Activated naive CD4-positive, alpha-beta T cell treated with anti-CD3 and anti-CD28 coated beads, Interleukin-2, amount 50 U/mL, for 24 hours (primary cell): ENCODE results near the gene TMEM222.

Experiments
- H3K27ac Mint-ChIP-seq: one replicate; pipeline ENCODE4 v1.8.0; 2021; ENCODE audit warnings: mild to moderate bottlenecking, mixed read lengths
- H3K27me3 Mint-ChIP-seq: one replicate; pipeline ENCODE4 v1.8.0; 2021; ENCODE audit warnings: mixed read lengths
- H3K36me3 Mint-ChIP-seq: one replicate; pipeline ENCODE4 v1.8.0; 2021; ENCODE audit warnings: mixed read lengths
- H3K4me1 Mint-ChIP-seq: one replicate; pipeline ENCODE4 v1.8.0; 2021; ENCODE audit warnings: mixed read lengths
- H3K4me3 Mint-ChIP-seq: one replicate; pipeline ENCODE4 v1.8.0; 2021; ENCODE audit warnings: mild to moderate bottlenecking, mixed read lengths
- H3K9me3 Mint-ChIP-seq: one replicate; pipeline ENCODE4 v1.8.0; 2021; ENCODE audit warnings: mixed read lengths

The TMEM222 gene

DNA sequence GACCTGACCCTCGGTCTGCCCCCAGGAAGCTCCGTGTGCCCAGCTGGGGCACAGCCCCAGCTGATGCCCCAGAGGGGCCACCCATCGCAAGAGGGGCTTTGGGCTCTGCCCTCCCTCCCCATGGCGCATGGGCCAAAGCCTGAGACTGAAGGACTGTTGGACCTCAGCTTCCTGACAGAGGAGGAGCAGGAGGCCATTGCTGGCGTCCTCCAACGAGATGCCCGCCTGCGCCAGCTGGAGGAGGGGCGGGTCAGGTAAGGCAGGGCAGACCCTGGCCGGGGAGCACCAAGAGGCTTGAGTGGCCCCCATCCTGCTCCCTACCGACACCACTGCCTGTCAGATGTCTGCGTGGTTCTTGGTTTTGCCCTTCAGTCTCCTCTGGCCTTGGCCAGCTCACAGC lies 23.3 kb downstream of the TMEM222 start:
- H3K9me3 Mint-ChIP-seq: no peaks in the 10 kb centered on the region
- H3K27ac Mint-ChIP-seq: no peak overlapping the region
- H3K4me3 Mint-ChIP-seq: no peak overlapping the region
- H3K27me3 Mint-ChIP-seq: no peaks in the 10 kb centered on the region
- H3K4me1 Mint-ChIP-seq: peaks cover 47% of the 10 kb centered on the region
- no peaks in the 10 kb centered on the region for H3K36me3 Mint-ChIP-seq

- H3K9me3 Mint-ChIP-seq: no peaks in the 10 kb centered on the region
- no peaks in the 10 kb centered on the region for H3K36me3 Mint-ChIP-seq
- H3K4me3 Mint-ChIP-seq: no peak overlapping the region
- no peaks in the 10 kb centered on the region for H3K27me3 Mint-ChIP-seq
- H3K4me1 Mint-ChIP-seq: peaks cover 38% of the 10 kb centered on the region
- H3K27ac Mint-ChIP-seq: peak overlapping the region; percentile 30
These were observed 24.4 kb downstream of the TMEM222 start for GRCh38 chr1:27346357-27346756.

DNA sequence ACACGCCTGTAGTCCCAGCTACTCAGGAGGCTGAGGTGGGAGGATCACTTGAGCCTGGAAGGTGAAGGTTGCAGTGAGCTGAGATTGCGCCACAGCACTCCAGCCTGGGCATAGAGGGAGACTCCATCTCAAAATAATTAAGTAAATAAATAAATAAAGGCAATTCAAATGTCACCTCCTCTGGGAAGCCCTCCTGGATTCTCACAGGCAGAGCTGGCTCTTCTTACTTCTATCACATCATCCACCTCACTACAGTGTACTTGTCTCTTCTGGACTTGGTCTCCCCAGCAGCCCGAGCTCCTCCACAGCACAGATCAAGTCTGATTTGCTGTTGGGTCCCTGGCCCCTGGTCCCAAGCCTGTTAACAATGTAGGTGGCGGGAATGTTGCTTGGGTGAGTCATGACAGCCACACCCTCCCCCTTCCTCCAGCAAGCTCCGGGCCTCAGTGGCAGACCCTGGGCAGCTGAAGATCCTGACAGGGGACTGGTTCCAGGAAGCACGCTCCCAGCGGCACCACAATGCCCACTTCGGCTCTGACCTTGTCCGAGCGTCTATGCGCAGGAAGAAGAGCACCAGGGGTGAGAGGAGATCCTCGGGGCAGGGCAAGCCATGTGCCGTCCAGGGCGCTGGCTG lies 25.1 kb downstream of the TMEM222 start:
- H3K9me3 Mint-ChIP-seq: no peaks in the 10 kb centered on the region
- peak overlapping the region; percentile 5 for H3K27ac Mint-ChIP-seq
- H3K4me1 Mint-ChIP-seq: peaks cover 32% of the 10 kb centered on the region
- H3K27me3 Mint-ChIP-seq: no peaks in the 10 kb centered on the region
- no peak overlapping the region for H3K4me3 Mint-ChIP-seq
- no peaks in the 10 kb centered on the region for H3K36me3 Mint-ChIP-seq

DNA sequence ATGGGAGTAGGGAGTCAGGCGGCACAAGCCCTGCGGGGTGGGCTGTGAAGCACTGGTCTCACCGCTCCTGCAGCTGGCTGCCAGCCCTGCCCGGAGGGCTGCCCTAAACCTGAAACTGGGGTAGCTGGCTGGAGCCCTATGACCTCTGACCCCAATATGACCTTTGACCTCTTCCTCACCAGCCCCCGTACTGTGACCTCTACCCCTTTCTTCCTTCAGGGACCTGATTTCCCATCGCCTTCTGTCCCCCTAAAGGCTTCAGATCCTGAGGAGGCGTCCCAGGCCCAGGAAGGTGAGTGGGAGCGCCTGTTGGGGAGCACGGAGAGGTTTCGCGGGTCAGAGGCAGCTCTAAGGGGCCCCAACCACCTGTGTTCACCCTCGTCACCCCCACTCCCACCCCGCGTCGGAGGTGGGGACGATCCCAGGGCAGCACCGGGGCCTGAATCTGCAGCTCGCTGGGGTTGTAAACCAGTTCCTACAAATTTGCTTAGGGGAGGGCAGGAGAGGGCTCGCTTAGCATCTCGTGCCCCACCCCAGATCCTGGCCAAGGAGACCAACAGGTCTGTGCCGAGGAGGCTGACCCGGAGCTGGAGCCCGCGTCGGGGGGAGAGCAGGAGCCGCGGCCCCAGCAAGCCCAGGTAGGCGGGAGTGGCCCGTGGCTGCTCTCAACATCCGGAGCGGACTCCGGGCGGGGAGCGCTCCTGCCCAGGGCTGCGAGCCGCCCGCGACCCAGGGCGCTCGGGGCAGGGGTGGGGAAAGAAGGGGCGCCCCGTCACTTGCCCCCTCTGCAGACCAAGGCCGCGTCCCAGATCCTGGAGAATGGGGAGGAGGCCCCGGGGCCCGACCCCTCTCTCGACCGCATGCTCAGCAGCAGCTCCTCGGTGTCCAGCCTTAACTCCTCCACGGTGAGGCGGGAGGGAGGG lies 27.2 kb downstream of the TMEM222 start:
- H3K4me1 Mint-ChIP-seq: peaks cover 14% of the 10 kb centered on the region
- peak overlapping the region; percentile 15 for H3K4me3 Mint-ChIP-seq
- H3K27ac Mint-ChIP-seq: no peak overlapping the region

DNA sequence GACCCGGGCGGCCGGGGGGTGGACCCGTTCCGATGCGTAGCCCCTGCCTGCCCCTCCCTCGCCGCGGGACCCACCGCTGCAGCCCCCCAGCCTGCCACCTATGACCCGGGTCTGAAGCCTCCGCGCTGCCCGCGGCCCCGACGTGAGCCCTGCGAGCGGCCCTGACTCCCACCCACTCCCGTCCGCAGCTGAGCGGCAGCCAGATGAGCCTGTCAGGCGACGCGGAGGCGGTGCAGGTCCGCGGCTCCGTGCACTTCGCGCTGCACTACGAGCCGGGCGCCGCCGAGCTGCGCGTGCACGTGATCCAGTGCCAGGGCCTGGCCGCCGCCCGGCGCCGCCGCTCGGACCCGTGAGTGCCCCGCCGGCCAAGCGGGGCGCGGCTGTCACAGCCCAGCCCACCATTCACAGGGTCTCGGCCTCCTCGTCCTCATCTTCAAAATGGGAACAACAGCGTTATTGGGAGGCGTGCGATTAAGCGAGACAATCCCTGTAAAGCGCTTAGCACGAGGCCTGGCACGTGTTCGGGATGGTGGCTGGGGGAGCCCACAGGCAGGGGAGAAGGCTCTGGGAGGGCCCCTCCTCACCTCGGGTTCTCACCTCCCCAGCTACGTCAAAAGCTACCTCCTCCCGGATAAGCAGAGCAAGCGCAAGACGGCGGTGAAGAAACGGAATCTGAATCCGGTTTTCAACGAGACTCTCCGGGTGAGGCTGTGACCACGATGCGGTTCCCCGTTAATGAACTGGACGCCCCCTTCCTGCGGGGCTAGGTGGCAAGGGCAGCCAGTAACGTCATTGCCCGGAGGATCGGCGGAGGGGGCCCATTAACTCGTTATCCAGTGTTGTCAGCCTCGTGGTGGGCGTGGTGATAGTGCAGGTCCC lies 28.1 kb downstream of the TMEM222 start:
- H3K36me3 Mint-ChIP-seq: no peaks in the 10 kb centered on the region
- no peak overlapping the region for H3K27ac Mint-ChIP-seq
- H3K4me1 Mint-ChIP-seq: peaks cover 9% of the 10 kb centered on the region
- no peak overlapping the region for H3K4me3 Mint-ChIP-seq
- H3K9me3 Mint-ChIP-seq: no peaks in the 10 kb centered on the region
- no peaks in the 10 kb centered on the region for H3K27me3 Mint-ChIP-seq

More for the DNA sequence above, 27.2 kb downstream of the TMEM222 start:
- Mint-ChIP-seq H3K27me3 (no peaks in the 10 kb centered on the region), H3K36me3 (no peaks in the 10 kb centered on the region), H3K9me3 (no peaks in the 10 kb centered on the region)

- Mint-ChIP-seq H3K36me3 (no peaks in the 10 kb centered on the region), H3K4me1 (peaks cover 16% of the 10 kb centered on the region), H3K9me3 (no peaks in the 10 kb centered on the region), H3K4me3 (no peak overlapping the region), H3K27me3 (no peaks in the 10 kb centered on the region), H3K27ac (no peak overlapping the region)
These were observed 28.9 kb downstream of the TMEM222 start for GRCh38 chr1:27350663-27351540.

DNA sequence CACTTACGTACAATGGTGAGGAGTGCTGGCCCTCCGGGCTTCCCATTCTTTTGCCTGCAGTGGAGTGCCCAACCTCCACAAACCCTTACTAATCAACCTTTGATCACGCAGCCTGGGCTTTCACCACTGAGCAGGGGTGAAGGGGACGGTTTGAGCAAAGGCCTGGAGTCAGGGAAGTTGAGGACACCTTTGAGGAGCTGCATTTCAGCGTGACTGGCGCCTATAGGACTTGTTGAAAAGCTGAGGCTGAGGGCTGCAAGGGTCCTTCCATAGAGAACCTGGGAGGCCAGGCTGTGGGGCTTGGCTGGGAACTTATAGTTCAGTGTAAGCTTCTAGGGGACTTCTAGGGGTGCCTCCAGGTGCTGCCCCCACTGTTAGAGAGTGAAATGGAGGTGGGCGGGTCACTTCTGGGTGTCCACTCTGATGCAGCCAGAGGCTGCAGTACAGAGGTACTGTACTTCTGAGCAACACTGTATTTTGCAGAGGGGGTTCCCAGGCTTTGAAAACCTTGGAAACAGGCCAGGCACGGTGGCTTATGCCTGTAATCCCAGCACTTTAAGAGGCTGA lies 29.7 kb downstream of the TMEM222 start:
- H3K4me1 Mint-ChIP-seq: peaks cover 17% of the 10 kb centered on the region
- no peaks in the 10 kb centered on the region for H3K9me3 Mint-ChIP-seq
- no peaks in the 10 kb centered on the region for H3K27me3 Mint-ChIP-seq
- H3K4me3 Mint-ChIP-seq: no peak overlapping the region
- peak overlapping the region; percentile 17 for H3K27ac Mint-ChIP-seq
- H3K36me3 Mint-ChIP-seq: no peaks in the 10 kb centered on the region

GRCh38 chr1:27353166-27353565 lies 31.2 kb downstream of the TMEM222 start:
- no peaks in the 10 kb centered on the region for H3K9me3 Mint-ChIP-seq
- H3K4me3 Mint-ChIP-seq: no peak overlapping the region
- H3K36me3 Mint-ChIP-seq: no peaks in the 10 kb centered on the region
- H3K27ac Mint-ChIP-seq: no peak overlapping the region
- no peaks in the 10 kb centered on the region for H3K27me3 Mint-ChIP-seq
- H3K4me1 Mint-ChIP-seq: peaks cover 24% of the 10 kb centered on the region

GRCh38 chr1:27353629-27354028 lies 31.7 kb downstream of the TMEM222 start:
- Mint-ChIP-seq H3K27me3 (no peaks in the 10 kb centered on the region), H3K4me3 (no peak overlapping the region), H3K27ac (peak overlapping the region; percentile 41), H3K9me3 (no peaks in the 10 kb centered on the region), H3K36me3 (no peaks in the 10 kb centered on the region), H3K4me1 (peaks cover 24% of the 10 kb centered on the region)

GRCh38 chr1:27355683-27356082 lies 33.7 kb downstream of the TMEM222 start:
- H3K27me3 Mint-ChIP-seq: no peaks in the 10 kb centered on the region
- H3K27ac Mint-ChIP-seq: peak overlapping the region; percentile 68
- no peaks in the 10 kb centered on the region for H3K9me3 Mint-ChIP-seq
- H3K4me1 Mint-ChIP-seq: peaks cover 40% of the 10 kb centered on the region
- no peaks in the 10 kb centered on the region for H3K36me3 Mint-ChIP-seq
- peak overlapping the region; percentile 51 for H3K4me3 Mint-ChIP-seq

GRCh38 chr1:27356277-27356618 lies 34.3 kb downstream of the TMEM222 start:
- Mint-ChIP-seq H3K9me3 (no peaks in the 10 kb centered on the region), H3K27ac (no peak overlapping the region), H3K4me3 (peak overlapping the region; percentile 47), H3K4me1 (peaks cover 40% of the 10 kb centered on the region), H3K27me3 (no peaks in the 10 kb centered on the region), H3K36me3 (no peaks in the 10 kb centered on the region)

DNA sequence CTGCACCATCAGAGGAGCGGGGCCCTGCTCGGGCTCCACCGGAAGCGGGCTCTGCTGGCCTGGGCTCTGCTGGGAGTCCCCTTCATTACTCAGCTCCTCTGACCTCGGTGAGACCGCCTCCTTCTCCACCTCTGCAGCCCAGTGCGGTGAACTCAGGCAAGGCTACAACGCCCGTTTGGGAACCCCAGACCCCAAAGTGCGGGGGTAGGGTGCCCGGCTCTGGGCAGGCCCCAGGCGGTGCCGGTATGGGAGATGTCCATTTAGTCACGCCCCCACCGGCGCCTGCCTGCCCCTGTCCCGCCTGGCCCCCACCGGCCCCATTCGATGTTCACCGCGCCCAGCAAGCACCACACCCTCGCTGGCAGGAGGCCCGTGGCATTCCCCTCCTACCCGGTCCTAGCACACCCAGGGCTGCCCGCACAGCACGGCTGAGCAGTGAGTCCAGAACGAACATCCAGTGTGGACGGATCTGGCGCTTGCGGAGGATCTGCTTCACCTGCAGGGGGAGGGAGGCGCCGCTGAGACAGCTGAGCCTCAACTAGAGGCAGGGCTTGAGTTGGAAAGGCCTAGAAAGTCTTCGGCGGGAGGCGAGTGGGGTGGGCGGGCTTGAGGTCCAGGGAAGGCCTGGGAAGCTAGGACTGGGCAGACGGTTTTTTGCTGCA lies 34.8 kb downstream of the TMEM222 start:
- Mint-ChIP-seq H3K4me1 (peaks cover 40% of the 10 kb centered on the region), H3K9me3 (no peaks in the 10 kb centered on the region), H3K27me3 (no peaks in the 10 kb centered on the region), H3K27ac (no peak overlapping the region), H3K36me3 (no peaks in the 10 kb centered on the region), H3K4me3 (peak overlapping the region; percentile 79)

DNA sequence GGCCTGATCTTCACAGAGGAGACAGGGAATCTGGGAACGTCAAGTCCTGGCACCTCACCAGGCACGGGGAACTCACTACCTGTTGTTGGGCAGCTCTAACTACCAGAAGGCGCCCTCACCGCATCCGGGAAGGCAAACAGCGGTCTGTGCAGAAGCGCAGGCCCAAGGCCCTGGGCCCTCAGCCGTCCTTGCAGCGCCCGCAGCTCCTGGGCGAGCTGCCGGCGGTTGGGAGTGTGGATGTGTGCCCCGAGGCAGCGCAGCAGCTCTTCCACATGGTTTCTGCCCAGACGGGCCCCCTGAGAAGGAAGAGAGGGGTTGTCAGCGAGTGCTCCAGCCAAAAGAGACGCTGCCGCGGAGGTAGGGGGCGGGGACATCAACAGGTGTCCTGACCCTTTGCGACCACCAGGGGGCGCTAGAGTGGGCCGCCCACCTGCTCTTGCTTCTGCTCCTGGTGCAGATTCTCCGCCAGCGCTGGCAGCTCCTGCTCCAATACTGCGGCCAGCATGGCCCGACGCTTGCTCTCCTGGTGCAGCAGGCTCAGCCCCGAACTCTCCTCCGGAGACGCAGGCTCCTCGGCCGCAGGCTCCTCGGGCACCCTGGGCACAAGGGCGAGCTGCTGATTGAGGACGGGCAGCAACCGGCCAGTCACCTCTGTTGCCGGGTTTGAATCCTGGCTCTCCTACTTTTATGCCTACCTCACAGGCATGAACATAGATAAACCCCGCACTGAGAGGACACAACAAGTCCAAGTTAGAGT lies 35.5 kb downstream of the TMEM222 start:
- no peak overlapping the region for H3K27ac Mint-ChIP-seq
- H3K36me3 Mint-ChIP-seq: no peaks in the 10 kb centered on the region
- peaks cover 40% of the 10 kb centered on the region for H3K4me1 Mint-ChIP-seq
- no peaks in the 10 kb centered on the region for H3K9me3 Mint-ChIP-seq
- H3K4me3 Mint-ChIP-seq: peak overlapping the region; percentile 79
- no peaks in the 10 kb centered on the region for H3K27me3 Mint-ChIP-seq
